ENCODE results near the gene TMBIM1.
"Not testable (repeated sequence)": the region's sequence is repeated elsewhere in the genome, so short reads cannot be mapped to it uniquely, and the experiment has no call there.

Gene TMBIM1

GRCh38 chr2:218274586-218274985, 17.7 kb downstream of the TMBIM1 start:
- H2BK5ac ChIP-seq (ENCODE audit: low read length) = no peak overlapping the region
- peaks cover 2% of the 10 kb centered on the region for H3K79me1 ChIP-seq (ENCODE audit: low read length)
- H3K36me3 ChIP-seq (ENCODE audit: control insufficient read depth, insufficient read depth, low read length) = peaks cover 12% of the 10 kb centered on the region
- H4K8ac ChIP-seq (ENCODE audit: low read depth, low read length) = no peak overlapping the region
- no peak overlapping the region for H3K4me2 ChIP-seq (ENCODE audit: low read length)
- H3K79me2 ChIP-seq (ENCODE audit: control insufficient read depth, insufficient read depth, low read length) = peaks cover 2% of the 10 kb centered on the region
- no peak overlapping the region for H3K9ac ChIP-seq (ENCODE audit: low read length)
- H3K4me1 ChIP-seq (ENCODE audit: control insufficient read depth, low read depth, low read length) = no peaks in the 10 kb centered on the region
- H3K56ac ChIP-seq (ENCODE audit: low read length) = no peak overlapping the region
- no peak overlapping the region for H3K4me3 ChIP-seq (ENCODE audit: low read length)
- H2BK120ac ChIP-seq (ENCODE audit: low read depth, low read length) = no peak overlapping the region
- DNase-seq = no peak
- no peak overlapping the region for H3K18ac ChIP-seq (ENCODE audit: low read length)
- H4K5ac ChIP-seq (ENCODE audit: low read length) = no peak overlapping the region
- H3K23ac ChIP-seq (ENCODE audit: low read length) = no peak overlapping the region
- H3K4ac ChIP-seq (ENCODE audit: low read depth, low read length) = no peak overlapping the region
- no peak overlapping the region for H2BK15ac ChIP-seq (replicated peaks; ENCODE audit: low read depth)
- no peak overlapping the region for H3K27ac ChIP-seq (ENCODE audit: low read depth, low read length)
- no peaks in the 10 kb centered on the region for H3K27me3 ChIP-seq (ENCODE audit: insufficient read depth, low read length, poor library complexity)
- H2AK5ac ChIP-seq (ENCODE audit: low read length) = no peak overlapping the region
- no CpG with 5 or more reads among the region's 4 CpGs for WGBS (ENCODE audit: extremely low coverage, insufficient coverage, low lambda C conversion rate)

GRCh38 chr2:218273908-218274249, 18.4 kb downstream of the TMBIM1 start:
- Histone ChIP-seq H3K27me3 (ENCODE audit: insufficient read depth, low read length, poor library complexity) (no peaks in the 10 kb centered on the region), H3K18ac (ENCODE audit: low read length) (no peak overlapping the region), H2BK15ac (replicated peaks; ENCODE audit: low read depth) (no peak overlapping the region), H2BK5ac (ENCODE audit: low read length) (no peak overlapping the region), H3K4me3 (ENCODE audit: low read length) (no peak overlapping the region), H3K79me2 (ENCODE audit: control insufficient read depth, insufficient read depth, low read length) (peaks cover 9% of the 10 kb centered on the region), H3K4me1 (ENCODE audit: control insufficient read depth, low read depth, low read length) (no peaks in the 10 kb centered on the region), H3K23ac (ENCODE audit: low read length) (no peak overlapping the region), H2AK5ac (ENCODE audit: low read length) (no peak overlapping the region), H3K36me3 (ENCODE audit: control insufficient read depth, insufficient read depth, low read length) (peaks cover 12% of the 10 kb centered on the region), H4K8ac (ENCODE audit: low read depth, low read length) (no peak overlapping the region), H3K27ac (ENCODE audit: low read depth, low read length) (no peak overlapping the region), H3K79me1 (ENCODE audit: low read length) (peaks cover 7% of the 10 kb centered on the region), H3K4me2 (ENCODE audit: low read length) (no peak overlapping the region), H3K9ac (ENCODE audit: low read length) (no peak overlapping the region), H2BK120ac (ENCODE audit: low read depth, low read length) (no peak overlapping the region), H4K5ac (ENCODE audit: low read length) (no peak overlapping the region), H3K56ac (ENCODE audit: low read length) (no peak overlapping the region), H3K4ac (ENCODE audit: low read depth, low read length) (no peak overlapping the region)
- WGBS (ENCODE audit: extremely low coverage, insufficient coverage, low lambda C conversion rate) = no CpG with 5 or more reads among the region's 2 CpGs
- DNase-seq = no peak

GRCh38 chr2:218273214-218273907, 18.9 kb downstream of the TMBIM1 start:
- not testable (repeated sequence) for H2BK120ac ChIP-seq (ENCODE audit: low read depth, low read length); H3K27me3 ChIP-seq (ENCODE audit: insufficient read depth, low read length, poor library complexity); H3K4me3 ChIP-seq (ENCODE audit: low read length); H3K23ac ChIP-seq (ENCODE audit: low read length); H3K4ac ChIP-seq (ENCODE audit: low read depth, low read length); H3K9ac ChIP-seq (ENCODE audit: low read length); H3K4me2 ChIP-seq (ENCODE audit: low read length); H3K79me2 ChIP-seq (ENCODE audit: control insufficient read depth, insufficient read depth, low read length); H3K79me1 ChIP-seq (ENCODE audit: low read length); H4K5ac ChIP-seq (ENCODE audit: low read length); H3K56ac ChIP-seq (ENCODE audit: low read length); H3K27ac ChIP-seq (ENCODE audit: low read depth, low read length); H3K18ac ChIP-seq (ENCODE audit: low read length); H2AK5ac ChIP-seq (ENCODE audit: low read length); H3K4me1 ChIP-seq (ENCODE audit: control insufficient read depth, low read depth, low read length); H2BK15ac ChIP-seq (replicated peaks; ENCODE audit: low read depth); DNase-seq; H4K8ac ChIP-seq (ENCODE audit: low read depth, low read length); H2BK5ac ChIP-seq (ENCODE audit: low read length)
- WGBS (ENCODE audit: extremely low coverage, insufficient coverage, low lambda C conversion rate) = no CpG with 5 or more reads among the region's 8 CpGs
- peaks cover 12% of the 10 kb centered on the region for H3K36me3 ChIP-seq (ENCODE audit: control insufficient read depth, insufficient read depth, low read length)

GRCh38 chr2:218272531-218273212, 19.6 kb downstream of the TMBIM1 start:
- no peaks in the 10 kb centered on the region for H3K27me3 ChIP-seq (ENCODE audit: insufficient read depth, low read length, poor library complexity)
- H3K4me3 ChIP-seq (ENCODE audit: low read length) = no peak overlapping the region
- H3K4ac ChIP-seq (ENCODE audit: low read depth, low read length) = no peak overlapping the region
- peak; percentile 89 for DNase-seq
- WGBS (ENCODE audit: extremely low coverage, insufficient coverage, low lambda C conversion rate) = no CpG with 5 or more reads among the region's 18 CpGs
- no peak overlapping the region for H4K8ac ChIP-seq (ENCODE audit: low read depth, low read length)
- no peak overlapping the region for H3K27ac ChIP-seq (ENCODE audit: low read depth, low read length)
- H3K9ac ChIP-seq (ENCODE audit: low read length) = no peak overlapping the region
- no peak overlapping the region for H3K18ac ChIP-seq (ENCODE audit: low read length)
- H3K79me1 ChIP-seq (ENCODE audit: low read length) = peaks cover 7% of the 10 kb centered on the region
- H2AK5ac ChIP-seq (ENCODE audit: low read length) = no peak overlapping the region
- no peak overlapping the region for H2BK120ac ChIP-seq (ENCODE audit: low read depth, low read length)
- H2BK15ac ChIP-seq (replicated peaks; ENCODE audit: low read depth) = no peak overlapping the region
- H4K5ac ChIP-seq (ENCODE audit: low read length) = no peak overlapping the region
- no peak overlapping the region for H2BK5ac ChIP-seq (ENCODE audit: low read length)
- peaks cover 9% of the 10 kb centered on the region for H3K79me2 ChIP-seq (ENCODE audit: control insufficient read depth, insufficient read depth, low read length)
- no peak overlapping the region for H3K23ac ChIP-seq (ENCODE audit: low read length)
- H3K36me3 ChIP-seq (ENCODE audit: control insufficient read depth, insufficient read depth, low read length) = peaks cover 8% of the 10 kb centered on the region
- H3K4me1 ChIP-seq (ENCODE audit: control insufficient read depth, low read depth, low read length) = no peaks in the 10 kb centered on the region
- no peak overlapping the region for H3K4me2 ChIP-seq (ENCODE audit: low read length)
- no peak overlapping the region for H3K56ac ChIP-seq (ENCODE audit: low read length)

- H2BK15ac ChIP-seq (replicated peaks; ENCODE audit: low read depth) = no peak overlapping the region
- no CpG with 5 or more reads among the region's 5 CpGs for WGBS (ENCODE audit: extremely low coverage, insufficient coverage, low lambda C conversion rate)
These were observed 20.3 kb downstream of the TMBIM1 start for GRCh38 chr2:218271865-218272530.

More at GRCh38 chr2:218271865-218272530, 20.3 kb downstream of the TMBIM1 start:
- peaks cover 7% of the 10 kb centered on the region for H3K79me1 ChIP-seq (ENCODE audit: low read length)
- H3K27ac ChIP-seq (ENCODE audit: low read depth, low read length) = no peak overlapping the region
- no peak overlapping the region for H2BK120ac ChIP-seq (ENCODE audit: low read depth, low read length)
- H3K23ac ChIP-seq (ENCODE audit: low read length) = no peak overlapping the region
- DNase-seq = no peak
- no peak overlapping the region for H4K8ac ChIP-seq (ENCODE audit: low read depth, low read length)
- peaks cover 9% of the 10 kb centered on the region for H3K79me2 ChIP-seq (ENCODE audit: control insufficient read depth, insufficient read depth, low read length)
- no peak overlapping the region for H4K5ac ChIP-seq (ENCODE audit: low read length)
- H2AK5ac ChIP-seq (ENCODE audit: low read length) = no peak overlapping the region
- no peaks in the 10 kb centered on the region for H3K27me3 ChIP-seq (ENCODE audit: insufficient read depth, low read length, poor library complexity)
- H3K4ac ChIP-seq (ENCODE audit: low read depth, low read length) = no peak overlapping the region
- H3K4me2 ChIP-seq (ENCODE audit: low read length) = no peak overlapping the region
- H3K36me3 ChIP-seq (ENCODE audit: control insufficient read depth, insufficient read depth, low read length) = peaks cover 9% of the 10 kb centered on the region
- H3K9ac ChIP-seq (ENCODE audit: low read length) = no peak overlapping the region
- no peak overlapping the region for H2BK5ac ChIP-seq (ENCODE audit: low read length)
- no peak overlapping the region for H3K56ac ChIP-seq (ENCODE audit: low read length)
- H3K18ac ChIP-seq (ENCODE audit: low read length) = no peak overlapping the region
- H3K4me1 ChIP-seq (ENCODE audit: control insufficient read depth, low read depth, low read length) = no peaks in the 10 kb centered on the region
- no peak overlapping the region for H3K4me3 ChIP-seq (ENCODE audit: low read length)

All from mesendoderm (in vitro differentiated cells).